Activated B cell treated with CpG ODN at 0.5 μM for 24 hours (primary cell): Measurements from ENCODE around the gene RPRD2. TPM values are rescaled to one million over a fixed set of nuclear protein-coding genes. Genes with fewer than 3 reads are reported as not detected.
"Not testable (repeated sequence)": the region's sequence is repeated elsewhere in the genome, so short reads cannot be mapped to it uniquely, and the experiment has no call there.

Experiments
- ATAC-seq: fragments of 200-7000 bp; cut with Tn5 transposase; one replicate; pipeline ENCODE4 v1.10.0; 2021; ENCODE audit warnings: low read depth, mild to moderate bottlenecking, moderate library complexity
- CTCF ChIA-PET: fragments of 350-600 bp; sonication (Branson Sonifier 250); formaldehyde crosslinking; loops from one replicate; lab custom pipeline; 2021; ENCODE audit warnings: antibody characterized with exemption; lab: Charles Lee
- POLR2A ChIA-PET: fragments of 350-600 bp; sonication (Branson Sonifier 250); formaldehyde crosslinking; loops from one replicate; lab custom pipeline; 2021; ENCODE audit warnings: antibody characterized with exemption; lab: Charles Lee
- DNase-seq: peaks from one replicate; pipeline ENCODE4 v3.0.0; 2022
- H3K27ac Mint-ChIP-seq: one replicate; pipeline ENCODE4 v1.8.0; 2020; ENCODE audit warnings: mixed read lengths
- H3K27me3 Mint-ChIP-seq: one replicate; pipeline ENCODE4 v1.8.0; 2021; ENCODE audit warnings: mixed read lengths
- H3K36me3 Mint-ChIP-seq: one replicate; pipeline ENCODE4 v1.8.0; 2021; ENCODE audit warnings: low read depth, mixed read lengths
- H3K4me1 Mint-ChIP-seq: one replicate; pipeline ENCODE4 v1.8.0; 2021; ENCODE audit warnings: mixed read lengths
- H3K4me3 Mint-ChIP-seq: one replicate; pipeline ENCODE4 v1.8.0; 2020; ENCODE audit warnings: mild to moderate bottlenecking, mixed read lengths
- H3K9me3 Mint-ChIP-seq: one replicate; pipeline ENCODE4 v1.8.0; 2020; ENCODE audit warnings: mixed read lengths
- intact Hi-C: fragments of 100-400 bp; cut with micrococcal nuclease; formaldehyde crosslinking; loops from one replicate; pipeline ENCODE4 v1.15.1; 2024
- total RNA-seq: library from RNA; stranded (reverse); gene quantifications from 2 replicates; pipeline ENCODE4 v1.2.3, GENCODE V29; 2022
- TF ChIP-seq, protein P1 (sequence below): fragments of 200-600 bp; IDR thresholded peaks from one replicate; pipeline ENCODE4 v1.8.0; 2022; ENCODE audit warnings: antibody characterized with exemption, mild to moderate bottlenecking

RPRD2 gene
- total RNA-seq, 1 donor from 2014 or later, result 28.6 TPM

DNA sequence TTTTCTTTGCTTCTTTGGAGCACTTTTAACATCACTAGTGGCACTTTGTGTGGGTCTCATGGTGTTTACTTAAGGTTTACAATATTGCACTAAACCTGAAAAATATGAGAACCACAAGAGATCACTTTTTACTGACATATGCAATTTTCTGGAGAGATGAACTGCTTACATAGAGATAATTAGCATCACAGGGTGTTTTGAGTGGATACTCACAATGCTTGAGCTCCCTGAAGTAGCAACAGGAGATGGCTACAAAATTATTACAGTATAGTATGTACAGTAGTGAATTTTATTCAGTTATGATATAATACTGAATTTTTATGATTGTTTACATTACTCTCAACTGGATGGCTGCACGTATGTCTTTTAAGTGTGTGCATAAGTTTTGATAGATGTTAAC, 22.6 kb downstream of the RPRD2 start:
- intact Hi-C loops, result no loop called here
- no peak for ATAC-seq
- Mint-ChIP-seq H3K9me3 (no peaks in the 10 kb centered on the region), H3K27me3 (no peaks in the 10 kb centered on the region), H3K4me3 (no peak overlapping the region), H3K27ac (no peak overlapping the region), H3K36me3 (peaks cover 12% of the 10 kb centered on the region), H3K4me1 (peaks cover 28% of the 10 kb centered on the region)
- no peak for DNase-seq
- CTCF ChIA-PET, result no interaction called here
- TF ChIP-seq, protein P1, sequence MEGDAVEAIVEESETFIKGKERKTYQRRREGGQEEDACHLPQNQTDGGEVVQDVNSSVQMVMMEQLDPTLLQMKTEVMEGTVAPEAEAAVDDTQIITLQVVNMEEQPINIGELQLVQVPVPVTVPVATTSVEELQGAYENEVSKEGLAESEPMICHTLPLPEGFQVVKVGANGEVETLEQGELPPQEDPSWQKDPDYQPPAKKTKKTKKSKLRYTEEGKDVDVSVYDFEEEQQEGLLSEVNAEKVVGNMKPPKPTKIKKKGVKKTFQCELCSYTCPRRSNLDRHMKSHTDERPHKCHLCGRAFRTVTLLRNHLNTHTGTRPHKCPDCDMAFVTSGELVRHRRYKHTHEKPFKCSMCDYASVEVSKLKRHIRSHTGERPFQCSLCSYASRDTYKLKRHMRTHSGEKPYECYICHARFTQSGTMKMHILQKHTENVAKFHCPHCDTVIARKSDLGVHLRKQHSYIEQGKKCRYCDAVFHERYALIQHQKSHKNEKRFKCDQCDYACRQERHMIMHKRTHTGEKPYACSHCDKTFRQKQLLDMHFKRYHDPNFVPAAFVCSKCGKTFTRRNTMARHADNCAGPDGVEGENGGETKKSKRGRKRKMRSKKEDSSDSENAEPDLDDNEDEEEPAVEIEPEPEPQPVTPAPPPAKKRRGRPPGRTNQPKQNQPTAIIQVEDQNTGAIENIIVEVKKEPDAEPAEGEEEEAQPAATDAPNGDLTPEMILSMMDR, result no peak
- POLR2A ChIA-PET, result interaction anchor here (0.6 to 3.3 kb wide), 3 partner anchors 15 to 23 kb away, joined by 4 to 12 read pairs (median 5); partner anchors contain the start of gene RPRD2

DNA sequence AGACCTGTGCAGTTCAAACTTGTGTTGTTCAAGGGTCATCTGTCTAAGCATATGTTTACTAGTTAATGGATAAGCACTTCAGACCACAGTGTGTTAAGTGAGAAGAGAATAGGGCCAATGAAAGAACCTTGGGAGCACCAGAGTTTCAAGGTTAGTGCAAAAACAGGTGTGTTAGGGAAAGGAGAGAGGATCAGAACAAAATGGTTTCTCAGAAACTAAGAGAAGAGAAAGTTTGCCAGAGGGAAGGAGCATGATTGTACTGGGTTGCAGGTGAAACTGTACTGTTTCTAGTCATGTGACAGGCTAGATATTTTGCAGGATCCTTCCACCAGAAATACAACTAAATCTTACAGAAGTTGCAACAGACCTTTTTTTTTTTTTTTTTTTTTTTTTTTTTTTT, 23.3 kb downstream of the RPRD2 start:
- CTCF ChIA-PET, result no interaction called here
- Mint-ChIP-seq H3K9me3 (no peaks in the 10 kb centered on the region), H3K36me3 (peaks cover 11% of the 10 kb centered on the region)

DNA sequence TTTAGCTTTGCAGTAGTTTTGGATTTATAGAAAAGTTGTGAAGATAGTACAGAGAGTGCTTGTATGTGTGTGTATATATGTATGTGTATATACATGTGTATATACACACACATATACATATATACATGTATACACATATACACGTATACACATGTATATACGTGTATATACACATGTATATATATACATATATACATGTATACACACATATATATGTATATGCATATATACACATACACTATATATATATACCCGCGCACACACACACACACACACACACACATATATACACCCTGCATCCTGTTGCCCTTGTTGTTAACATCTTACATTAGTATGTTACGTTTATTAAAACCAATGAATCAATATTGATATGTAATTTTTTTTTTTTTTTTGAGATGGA, 24.3 kb downstream of the RPRD2 start:
- no peak overlapping the region for H3K4me3 Mint-ChIP-seq
- H3K27ac Mint-ChIP-seq, result no peak overlapping the region
- CTCF ChIA-PET, result no interaction called here
- peaks cover 40% of the 10 kb centered on the region for H3K4me1 Mint-ChIP-seq
- TF ChIP-seq, protein P1, result no peak
- peaks cover 11% of the 10 kb centered on the region for H3K36me3 Mint-ChIP-seq
- ATAC-seq (no peak), DNase-seq (no peak)
- H3K9me3 Mint-ChIP-seq, result no peaks in the 10 kb centered on the region
- H3K27me3 Mint-ChIP-seq, result no peaks in the 10 kb centered on the region
- intact Hi-C loops, result no loop called here
- POLR2A ChIA-PET, result interaction anchor here (0.7 to 2.8 kb wide), 4 partner anchors 20 to 192 kb away, joined by 4 to 8 read pairs (median 5); partner anchors contain the start of gene RPRD2

More for the DNA sequence above, 23.3 kb downstream of the RPRD2 start:
- peaks cover 30% of the 10 kb centered on the region for H3K4me1 Mint-ChIP-seq
- intact Hi-C loops, result no loop called here
- POLR2A ChIA-PET, result interaction anchor here (3.3 kb wide), 1 partner anchor 23 kb away, joined by 12 read pairs; the partner anchor contains the start of gene RPRD2
- H3K27me3 Mint-ChIP-seq, result no peaks in the 10 kb centered on the region
- no peak overlapping the region for H3K27ac Mint-ChIP-seq
- DNase-seq (no peak), ATAC-seq (no peak)
- TF ChIP-seq, protein P1, result no peak
- no peak overlapping the region for H3K4me3 Mint-ChIP-seq

DNA sequence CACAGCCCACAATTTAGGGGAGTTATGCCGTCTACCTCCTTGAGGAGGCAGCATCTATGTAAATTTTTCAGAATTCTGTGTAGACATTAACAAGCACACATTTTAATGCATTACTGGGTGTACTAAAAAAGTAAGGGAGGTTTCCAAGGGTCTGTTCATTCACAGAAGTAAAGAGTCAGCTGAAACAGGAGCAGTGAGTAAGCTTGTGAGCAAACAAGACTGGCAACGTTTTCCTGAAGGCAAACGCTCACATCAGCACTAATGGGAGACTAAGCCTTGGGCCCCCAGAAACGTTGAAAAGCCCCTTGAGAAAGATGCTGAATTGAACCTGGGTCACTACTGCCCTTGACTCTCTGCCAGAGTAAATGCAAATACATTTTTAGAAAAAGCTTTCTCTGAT, 25.7 kb downstream of the RPRD2 start:
- Mint-ChIP-seq H3K4me3 (no peak overlapping the region), H3K36me3 (peaks cover 13% of the 10 kb centered on the region), H3K27me3 (no peaks in the 10 kb centered on the region), H3K9me3 (no peaks in the 10 kb centered on the region), H3K4me1 (peaks cover 39% of the 10 kb centered on the region), H3K27ac (no peak overlapping the region)
- ChIA-PET POLR2A (interaction anchor here (0.6 to 2.8 kb wide), 2 partner anchors 26 to 32 kb away, joined by 7 to 8 read pairs; partner anchors contain the start of gene RPRD2), CTCF (no interaction called here)
- ATAC-seq, result no peak
- intact Hi-C loops, result no loop called here
- DNase-seq, result no peak
- TF ChIP-seq, protein P1, result no peak

DNA sequence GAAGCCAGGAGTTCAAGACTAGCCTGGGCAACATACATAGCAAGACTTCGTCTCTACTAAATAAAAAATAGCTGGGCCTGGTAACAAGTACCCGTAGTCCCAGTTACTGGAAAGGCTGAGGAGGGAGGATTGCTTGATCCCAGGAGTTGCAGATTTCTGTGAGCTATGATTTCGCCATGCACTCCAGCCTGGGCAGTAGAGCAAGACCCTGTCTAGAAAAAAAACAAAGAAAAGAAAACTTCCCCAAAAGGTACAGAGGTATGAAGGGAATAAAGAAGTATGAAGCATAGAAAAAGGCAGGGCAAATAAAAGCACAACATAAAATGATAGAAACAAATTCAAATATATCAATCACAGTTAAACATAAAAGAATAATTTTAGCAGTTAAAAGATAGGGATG, 28.7 kb downstream of the RPRD2 start:
- Mint-ChIP-seq H3K36me3 (peaks cover 26% of the 10 kb centered on the region), H3K27me3 (no peaks in the 10 kb centered on the region), H3K4me3 (no peak overlapping the region), H3K9me3 (peaks cover 12% of the 10 kb centered on the region), H3K4me1 (peaks cover 35% of the 10 kb centered on the region), H3K27ac (peak overlapping the region; percentile 7)
- ChIA-PET CTCF (no interaction called here), POLR2A (no interaction called here)
- ATAC-seq, result no peak
- no peak for DNase-seq
- TF ChIP-seq, protein P1, result no peak
- intact Hi-C loops, result no loop called here

DNA sequence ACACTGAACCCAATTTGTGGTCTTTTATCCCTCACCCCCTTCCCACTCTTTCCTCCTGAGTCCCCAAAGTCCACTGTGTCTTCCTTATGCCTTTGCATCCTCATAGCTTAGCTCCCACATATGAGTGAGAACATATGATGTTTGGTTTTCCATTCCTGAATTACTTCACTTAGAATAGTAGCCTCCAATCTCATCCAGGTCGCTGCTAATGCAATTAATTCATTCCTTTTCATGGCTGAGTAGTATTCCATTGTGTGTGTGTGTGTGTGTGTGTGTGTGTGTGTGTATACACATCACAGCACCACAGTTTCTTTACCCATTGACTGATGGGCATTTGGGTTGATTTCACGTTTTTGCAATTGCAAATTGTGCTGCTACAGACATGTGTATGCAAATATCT, 31.2 kb downstream of the RPRD2 start:
- H3K27me3 Mint-ChIP-seq, CTCF ChIA-PET, ATAC-seq, H3K27ac Mint-ChIP-seq, H3K4me3 Mint-ChIP-seq, DNase-seq: not testable (repeated sequence)
- POLR2A ChIA-PET, result interaction anchor here (0.7 to 1.1 kb wide), 2 partner anchors 10 to 31 kb away, joined by 3 to 5 read pairs; partner anchors contain the start of gene RPRD2
- Mint-ChIP-seq H3K9me3 (peaks cover 12% of the 10 kb centered on the region), H3K36me3 (peaks cover 27% of the 10 kb centered on the region), H3K4me1 (peaks cover 27% of the 10 kb centered on the region)
- intact Hi-C loops, result loop anchor here (5.0 kb wide), 1 partner anchor 47 kb away; no protein-coding TSS in a partner anchor
